ENCODE results near the gene AKAP3. TPM values are rescaled to one million over a fixed set of nuclear protein-coding genes. Genes with fewer than 3 reads are reported as not detected.

AKAP3 gene
- total and polyA plus RNA-seq, 2 experiments from 2014 or later = 1.3 to 3.2 TPM

- Histone ChIP-seq H4K20me1 (replicated peaks; ENCODE audit: insufficient read depth) (no peaks in the 10 kb centered on the region), H3K9me2 (ENCODE audit: insufficient read depth) (peaks cover 3% of the 10 kb centered on the region; the same call in 1 of the 2 replicates), H3K36me3 (ENCODE audit: insufficient read depth) (no peaks in the 10 kb centered on the region), H3K27ac (ENCODE audit: low read depth) (no peak overlapping the region), H3K4me1 (ENCODE audit: insufficient read depth) (no peaks in the 10 kb centered on the region; the same call in 1 of the 2 replicates), H3F3A (replicated peaks; ENCODE audit: low read depth) (no peaks in the 10 kb centered on the region), H3K4me3 (no peak overlapping the region), H3K27me3 (ENCODE audit: insufficient read depth) (no peaks in the 10 kb centered on the region), H2AFZ (no peak overlapping the region), H3K4me2 (no peak overlapping the region), H3K79me2 (replicated peaks; ENCODE audit: insufficient read depth) (no peaks in the 10 kb centered on the region; the same call in 1 of the 2 replicates)
- H3K36me3 Mint-ChIP-seq (ENCODE audit: low read depth) = no peaks in the 10 kb centered on the region
- TF ChIP-seq STAT1 (IDR thresholded peaks at IDR 0.05; ENCODE audit: unreplicated experiment) (no peak), CREB1 (CRISPR knock-in tag; IDR thresholded peaks at IDR 0.05; ENCODE audit: low read depth) (no peak), JUNB (IDR thresholded peaks at IDR 0.05; ENCODE audit: unreplicated experiment) (no peak), NANOG (IDR thresholded peaks at IDR 0.05; ENCODE audit: borderline replicate concordance) (no peak), ETS1 (IDR thresholded peaks at IDR 0.05) (no peak)
- H3K4me3 Mint-ChIP-seq = no peak overlapping the region
- peaks cover 8% of the 10 kb centered on the region; the same call in 2 of the 3 replicates for H3K4me1 Mint-ChIP-seq
- no peaks in the 10 kb centered on the region for H3K9me3 Mint-ChIP-seq
- DNase-seq (ENCODE audit: low spot score) (no peak), ATAC-seq (no peak)
- peaks cover 9% of the 10 kb centered on the region for H3K27me3 Mint-ChIP-seq (ENCODE audit: insufficient read depth, low read depth, poor library complexity)
- H3K27ac Mint-ChIP-seq = no peak overlapping the region
Measured at GRCh38 chr12:4607056-4607455, 41.8 kb downstream of the AKAP3 start.

- H2AFZ ChIP-seq = peak overlapping the region; percentile 83
- peak; percentile 95 for DNase-seq (ENCODE audit: low spot score)
- H3F3A ChIP-seq (replicated peaks; ENCODE audit: low read depth) = no peaks in the 10 kb centered on the region
- no peaks in the 10 kb centered on the region for H4K20me1 ChIP-seq (replicated peaks; ENCODE audit: insufficient read depth)
- Mint-ChIP-seq H3K27me3 (ENCODE audit: insufficient read depth, low read depth, poor library complexity) (peaks cover 9% of the 10 kb centered on the region), H3K36me3 (ENCODE audit: low read depth) (no peaks in the 10 kb centered on the region), H3K9me3 (no peaks in the 10 kb centered on the region), H3K4me3 (peak overlapping the region; percentile 97), H3K4me1 (peaks cover 3% of the 10 kb centered on the region; the same call in 2 of the 3 replicates), H3K27ac (peak overlapping the region; percentile 86)
- ATAC-seq = peak; percentile 93
- H3K79me2 ChIP-seq (replicated peaks; ENCODE audit: insufficient read depth) = no peaks in the 10 kb centered on the region; the same call in 1 of the 2 replicates
- no peaks in the 10 kb centered on the region for H3K36me3 ChIP-seq (ENCODE audit: insufficient read depth)
- H3K9me2 ChIP-seq (ENCODE audit: insufficient read depth) = peaks cover 3% of the 10 kb centered on the region; the same call in 1 of the 2 replicates
- peak overlapping the region; percentile 68 for H3K4me3 ChIP-seq
- no peaks in the 10 kb centered on the region for H3K27me3 ChIP-seq (ENCODE audit: insufficient read depth)
- H3K27ac ChIP-seq (ENCODE audit: low read depth) = no peak overlapping the region
- H3K4me1 ChIP-seq (ENCODE audit: insufficient read depth) = no peaks in the 10 kb centered on the region
- TF ChIP-seq POLR2AphosphoS5 (IDR thresholded peaks at IDR 0.05; ENCODE audit: low read depth) (peak; percentile 58), JUNB (IDR thresholded peaks at IDR 0.05; ENCODE audit: unreplicated experiment) (no peak), ETS1 (IDR thresholded peaks at IDR 0.05) (peak; percentile 44; the same call in 1 of the 2 replicates)
- TF ChIP-seq, protein P1, sequence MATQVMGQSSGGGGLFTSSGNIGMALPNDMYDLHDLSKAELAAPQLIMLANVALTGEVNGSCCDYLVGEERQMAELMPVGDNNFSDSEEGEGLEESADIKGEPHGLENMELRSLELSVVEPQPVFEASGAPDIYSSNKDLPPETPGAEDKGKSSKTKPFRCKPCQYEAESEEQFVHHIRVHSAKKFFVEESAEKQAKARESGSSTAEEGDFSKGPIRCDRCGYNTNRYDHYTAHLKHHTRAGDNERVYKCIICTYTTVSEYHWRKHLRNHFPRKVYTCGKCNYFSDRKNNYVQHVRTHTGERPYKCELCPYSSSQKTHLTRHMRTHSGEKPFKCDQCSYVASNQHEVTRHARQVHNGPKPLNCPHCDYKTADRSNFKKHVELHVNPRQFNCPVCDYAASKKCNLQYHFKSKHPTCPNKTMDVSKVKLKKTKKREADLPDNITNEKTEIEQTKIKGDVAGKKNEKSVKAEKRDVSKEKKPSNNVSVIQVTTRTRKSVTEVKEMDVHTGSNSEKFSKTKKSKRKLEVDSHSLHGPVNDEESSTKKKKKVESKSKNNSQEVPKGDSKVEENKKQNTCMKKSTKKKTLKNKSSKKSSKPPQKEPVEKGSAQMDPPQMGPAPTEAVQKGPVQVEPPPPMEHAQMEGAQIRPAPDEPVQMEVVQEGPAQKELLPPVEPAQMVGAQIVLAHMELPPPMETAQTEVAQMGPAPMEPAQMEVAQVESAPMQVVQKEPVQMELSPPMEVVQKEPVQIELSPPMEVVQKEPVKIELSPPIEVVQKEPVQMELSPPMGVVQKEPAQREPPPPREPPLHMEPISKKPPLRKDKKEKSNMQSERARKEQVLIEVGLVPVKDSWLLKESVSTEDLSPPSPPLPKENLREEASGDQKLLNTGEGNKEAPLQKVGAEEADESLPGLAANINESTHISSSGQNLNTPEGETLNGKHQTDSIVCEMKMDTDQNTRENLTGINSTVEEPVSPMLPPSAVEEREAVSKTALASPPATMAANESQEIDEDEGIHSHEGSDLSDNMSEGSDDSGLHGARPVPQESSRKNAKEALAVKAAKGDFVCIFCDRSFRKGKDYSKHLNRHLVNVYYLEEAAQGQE (IDR thresholded peaks at IDR 0.05; ENCODE audit: unreplicated experiment) = no peak
- TF ChIP-seq, protein P2, sequence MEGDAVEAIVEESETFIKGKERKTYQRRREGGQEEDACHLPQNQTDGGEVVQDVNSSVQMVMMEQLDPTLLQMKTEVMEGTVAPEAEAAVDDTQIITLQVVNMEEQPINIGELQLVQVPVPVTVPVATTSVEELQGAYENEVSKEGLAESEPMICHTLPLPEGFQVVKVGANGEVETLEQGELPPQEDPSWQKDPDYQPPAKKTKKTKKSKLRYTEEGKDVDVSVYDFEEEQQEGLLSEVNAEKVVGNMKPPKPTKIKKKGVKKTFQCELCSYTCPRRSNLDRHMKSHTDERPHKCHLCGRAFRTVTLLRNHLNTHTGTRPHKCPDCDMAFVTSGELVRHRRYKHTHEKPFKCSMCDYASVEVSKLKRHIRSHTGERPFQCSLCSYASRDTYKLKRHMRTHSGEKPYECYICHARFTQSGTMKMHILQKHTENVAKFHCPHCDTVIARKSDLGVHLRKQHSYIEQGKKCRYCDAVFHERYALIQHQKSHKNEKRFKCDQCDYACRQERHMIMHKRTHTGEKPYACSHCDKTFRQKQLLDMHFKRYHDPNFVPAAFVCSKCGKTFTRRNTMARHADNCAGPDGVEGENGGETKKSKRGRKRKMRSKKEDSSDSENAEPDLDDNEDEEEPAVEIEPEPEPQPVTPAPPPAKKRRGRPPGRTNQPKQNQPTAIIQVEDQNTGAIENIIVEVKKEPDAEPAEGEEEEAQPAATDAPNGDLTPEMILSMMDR (conservative IDR thresholded peaks at IDR 0.05; ENCODE audit: low read depth in 2 of 2) = peak; percentile 93 to 98
- peak overlapping the region; percentile 82 for H3K4me2 ChIP-seq
Measured at GRCh38 chr12:4604684-4605193, 44.1 kb downstream of the AKAP3 start.
